Cerebellar nuclear complex (tissue), 1 donor: ENCODE data around the gene FBXO21.
"Not testable (repeated sequence)": the region's sequence is repeated elsewhere in the genome, so short reads cannot be mapped to it uniquely, and the experiment has no call there.

ENCODE experiments used
- DNase-seq, 2 experiments: peaks; one replicate each; lab custom pipeline; 2025; lab: John Stamatoyannopoulos, UW

The FBXO21 gene

GRCh38 chr12:117134721-117135120 is 55.5 kb downstream of the FBXO21 start:
- no peak for DNase-seq

- DNase-seq: no peak
These were observed 56.2 kb downstream of the FBXO21 start for GRCh38 chr12:117134059-117134458.

GRCh38 chr12:117130801-117131200 is 59.5 kb downstream of the FBXO21 start:
- DNase-seq: no peak

GRCh38 chr12:117129391-117129790 is 60.9 kb downstream of the FBXO21 start:
- DNase-seq: no peak

GRCh38 chr12:117127933-117128823 is 62.1 kb downstream of the FBXO21 start:
- no peak for DNase-seq

- no peak for DNase-seq
These were observed 63.9 kb downstream of the FBXO21 start for GRCh38 chr12:117126335-117126734.

- no peak for DNase-seq
These were observed 64.5 kb downstream of the FBXO21 start for GRCh38 chr12:117125767-117126166.

- no peak for DNase-seq
These were observed 65.0 kb downstream of the FBXO21 start for GRCh38 chr12:117125272-117125613.

GRCh38 chr12:117124421-117125271 is 65.6 kb downstream of the FBXO21 start:
- no peak for DNase-seq

GRCh38 chr12:117121441-117121840 is 68.8 kb downstream of the FBXO21 start:
- no peak for DNase-seq

- no peak for DNase-seq
These were observed 69.5 kb downstream of the FBXO21 start for GRCh38 chr12:117120787-117121186.

GRCh38 chr12:117119592-117120198 is 70.6 kb downstream of the FBXO21 start:
- DNase-seq: no peak

GRCh38 chr12:117118838-117119591 is 71.3 kb downstream of the FBXO21 start:
- DNase-seq: no peak

GRCh38 chr12:117114784-117115183 is 75.5 kb downstream of the FBXO21 start:
- DNase-seq: no peak

GRCh38 chr12:117113231-117113630 is 77.0 kb downstream of the FBXO21 start:
- DNase-seq: no peak

GRCh38 chr12:117111821-117112595 is 78.3 kb downstream of the FBXO21 start:
- DNase-seq: no peak

GRCh38 chr12:117111386-117111785 is 78.9 kb downstream of the FBXO21 start:
- DNase-seq: no peak

GRCh38 chr12:117109943-117110635 is 80.2 kb downstream of the FBXO21 start:
- no peak for DNase-seq

- no peak for DNase-seq
These were observed 84.4 kb downstream of the FBXO21 start for GRCh38 chr12:117105902-117106301.

GRCh38 chr12:117104003-117104402 is 86.3 kb downstream of the FBXO21 start:
- not testable (repeated sequence) for DNase-seq
